ENCODE results near the gene BTN1A1. TPM values are rescaled to one million over a fixed set of nuclear protein-coding genes. Genes with fewer than 3 reads are reported as not detected.
A peak's percentile ranks its signal among the peaks of the same experiment; 100 is the strongest.

BTN1A1 gene
- total and polyA plus RNA-seq, 10 of the 15 experiments (the other 5 are each of a cell fraction or from before 2014, with no cell fraction given), result 0.05 to 2.2 (median 0.87) TPM

GRCh38 chr6:26537160-26537845 is 37.2 kb downstream of the BTN1A1 start (continued):
- TF ChIP-seq ZNF384 (IDR thresholded peaks at IDR 0.05; ENCODE audit: borderline replicate concordance, low read depth, low read length), result no peak
- TF ChIP-seq SIN3A (IDR thresholded peaks at IDR 0.05; ENCODE audit: low read depth, low read length), result peak; percentile 54; the same call in 1 of the 2 replicates
- TF ChIP-seq NFXL1 (IDR thresholded peaks at IDR 0.05; ENCODE audit: borderline replicate concordance), result no peak
- peak; percentile 84; the same call in 1 of the 2 replicates for TF ChIP-seq MXI1 (IDR thresholded peaks at IDR 0.05; ENCODE audit: low read depth, low read length)
- TF ChIP-seq ESRRA (IDR thresholded peaks at IDR 0.05; ENCODE audit: low read length), result peak; percentile 5; the same call in 1 of the 2 replicates
- TF ChIP-seq ZBTB33 (IDR thresholded peaks at IDR 0.05), result no peak
- TF ChIP-seq ATF7 (IDR thresholded peaks at IDR 0.05; ENCODE audit: low read depth), result peak; percentile 46; the same call in 1 of the 2 replicates
- TF ChIP-seq SMC3 (IDR thresholded peaks at IDR 0.05; ENCODE audit: borderline replicate concordance, low read length), result no peak
- TF ChIP-seq MLLT1 (IDR thresholded peaks at IDR 0.05), result no peak
- TF ChIP-seq BCL11A (IDR thresholded peaks at IDR 0.05; ENCODE audit: low read depth, low read length), result no peak
- TF ChIP-seq BHLHE40 (IDR thresholded peaks at IDR 0.05; ENCODE audit: borderline replicate concordance in 1 of 2, low read depth in 2 of 2, low read length in 1 of 2), result peak in 1 of 2 experiments; percentile 22; a peak in 1 of 4 replicates
- peak; percentile 75 for TF ChIP-seq RELA (IDR thresholded peaks at IDR 0.05; ENCODE audit: borderline replicate concordance, partially characterized antibody)
- TF ChIP-seq DPF2 (IDR thresholded peaks at IDR 0.05), result no peak
- 0 out of 2 replicates have a peak, but pooled peaks have one; percentile 19 for TF ChIP-seq E2F4 (IDR thresholded peaks at IDR 0.05; ENCODE audit: low read depth, low read length)
- TF ChIP-seq MAX (IDR thresholded peaks at IDR 0.05; ENCODE audit: low read depth, low read length), result peak; percentile 40; the same call in 1 of the 2 replicates
- TF ChIP-seq NR2C1 (IDR thresholded peaks at IDR 0.05), result no peak
- no peak for TF ChIP-seq TCF7 (IDR thresholded peaks at IDR 0.05; ENCODE audit: borderline replicate concordance)
- TF ChIP-seq SPI1 (IDR thresholded peaks at IDR 0.05; ENCODE audit: borderline replicate concordance, insufficient read depth, low read depth, low read length), result no peak
- peak; percentile 28; the same call in 1 of the 2 replicates for TF ChIP-seq USF2 (IDR thresholded peaks at IDR 0.05; ENCODE audit: borderline replicate concordance, low read depth, low read length)
- peak; percentile 94 for TF ChIP-seq RAD51 (IDR thresholded peaks at IDR 0.05)
- TF ChIP-seq CBX5 (IDR thresholded peaks at IDR 0.05; ENCODE audit: low read depth), result peak; percentile 72; the same call in 1 of the 2 replicates
- TF ChIP-seq ZSCAN29 (IDR thresholded peaks at IDR 0.05), result peak; percentile 99
- TF ChIP-seq CREM (IDR thresholded peaks at IDR 0.05; ENCODE audit: low read depth), result peak; percentile 80
- 0 out of 2 replicates have a peak, but pooled peaks have one; percentile 10 for TF ChIP-seq NRF1 (conservative IDR thresholded peaks at IDR 0.05; ENCODE audit: low read depth, low read length)
- TF ChIP-seq SP1 (IDR thresholded peaks at IDR 0.05; ENCODE audit: low read depth, low read length), result no peak
- TF ChIP-seq KAT2A (conservative IDR thresholded peaks at IDR 0.05; ENCODE audit: control insufficient read depth, low read depth, low read length), result no peak

Measured in GM12878 (cell line).